ENCODE data around the gene ARG2.

GRCh38 chr14:67607646-67608045 lies 12.1 kb upstream of the ARG2 start:
- no peak for TF ChIP-seq CTCF (IDR thresholded peaks at IDR 0.05)
- TF ChIP-seq POLR2A (IDR thresholded peaks at IDR 0.05) = no peak
